ENCODE measurements around the gene MAP2K2. TPM values are rescaled to one million over a fixed set of nuclear protein-coding genes. Genes with fewer than 3 reads are reported as not detected.

The MAP2K2 gene
- total RNA-seq, 4 donors from 2014 or later = 136 to 199 (median 195) TPM

- intact Hi-C loops (cut with DNase I; ENCODE audit: low total_unique reads) (no loop called here), in situ Hi-C loops (cut with MboI; ENCODE audit: low pct_ligation_motif_present in 1 of 4, low pct_unique_long_range_greater_than_20kb in 1 of 4, low sequenced_read_pairs in 3 of 4) (no loop called here)
- Histone ChIP-seq H3K27me3 (no peaks in the 10 kb centered on the region), H3K4me1 (peaks cover 18 to 29% (median 27%) of the 10 kb centered on the region in 4 donors), H3K9me3 (no peaks in the 10 kb centered on the region), H3K36me3 (peaks cover 0 to 16% (median 7%) of the 10 kb centered on the region in 4 donors), H3K4me3 (no peak overlapping the region), H3K27ac (no peak overlapping the region)
- DNase-seq = no peak
- WGBS, 2 donors (ENCODE audit: low coverage in 1 of 2) = 87 to 91% methylated on average over 3 to 13 of the region's 13 CpGs
- no peak for TF ChIP-seq CTCF (IDR thresholded peaks at IDR 0.05)
- TF ChIP-seq POLR2A (IDR thresholded peaks at IDR 0.05) = no peak
- TF ChIP-seq EP300 (IDR thresholded peaks at IDR 0.05; ENCODE audit: low read depth) = no peak
- TF ChIP-seq POLR2AphosphoS5 (IDR thresholded peaks at IDR 0.05) = no peak
These were observed 4.2 kb downstream of the MAP2K2 start for GRCh38 chr19:4119763-4120162.

- in situ Hi-C loops (cut with MboI; ENCODE audit: low pct_ligation_motif_present in 1 of 4, low pct_unique_long_range_greater_than_20kb in 1 of 4, low sequenced_read_pairs in 3 of 4) = no loop called here
- Histone ChIP-seq H3K27ac (peak overlapping the region in 1 of 4 donors; percentile 63), H3K27me3 (no peaks in the 10 kb centered on the region), H3K4me1 (peaks cover 0 to 2% (median 1%) of the 10 kb centered on the region in 4 donors), H3K9me3 (no peaks in the 10 kb centered on the region), H3K4me3 (no peak overlapping the region), H3K36me3 (peaks cover 0 to 23% (median 8%) of the 10 kb centered on the region in 4 donors)
- no peak for DNase-seq
- 83% methylated on average over 13 of the region's 13 CpGs; no CpG with 5 or more reads in 1 of the 2 donors for whole genome bisulfite sequencing, 2 donors (ENCODE audit: low coverage in 1 of 2)
- intact Hi-C loops (cut with DNase I; ENCODE audit: low total_unique reads) = no loop called here
- TF ChIP-seq EP300 (IDR thresholded peaks at IDR 0.05; ENCODE audit: low read depth) = no peak
- TF ChIP-seq CTCF (IDR thresholded peaks at IDR 0.05) = no peak
- TF ChIP-seq POLR2A (IDR thresholded peaks at IDR 0.05) = no peak
- TF ChIP-seq POLR2AphosphoS5 (IDR thresholded peaks at IDR 0.05) = no peak
These were observed 8.0 kb downstream of the MAP2K2 start for GRCh38 chr19:4115818-4116385.

- no peak overlapping the region for H3K4me3 ChIP-seq
- intact Hi-C loops (cut with DNase I; ENCODE audit: low total_unique reads) (no loop called here), in situ Hi-C loops (cut with MboI; ENCODE audit: low pct_ligation_motif_present in 1 of 4, low pct_unique_long_range_greater_than_20kb in 1 of 4, low sequenced_read_pairs in 3 of 4) (no loop called here)
- H3K36me3 ChIP-seq = peaks cover 0 to 28% (median 9%) of the 10 kb centered on the region in 4 donors
- TF ChIP-seq EP300 (IDR thresholded peaks at IDR 0.05; ENCODE audit: low read depth) (no peak), CTCF (IDR thresholded peaks at IDR 0.05) (no peak), POLR2AphosphoS5 (IDR thresholded peaks at IDR 0.05) (no peak)
- H3K4me1 ChIP-seq = peaks cover 0 to 2% (median 0%) of the 10 kb centered on the region in 4 donors
- WGBS, 2 donors (ENCODE audit: low coverage in 1 of 2) = 49 to 82% methylated on average over 7 to 26 of the region's 27 CpGs
- DNase-seq = peak; percentile 65
- H3K27me3 ChIP-seq = no peaks in the 10 kb centered on the region
- H3K27ac ChIP-seq = peak overlapping the region in 2 of 4 donors; percentile 6 to 63
- no peaks in the 10 kb centered on the region for H3K9me3 ChIP-seq
These were observed 8.7 kb downstream of the MAP2K2 start for GRCh38 chr19:4115050-4115817.

- H3K9me3 ChIP-seq = no peaks in the 10 kb centered on the region
- TF ChIP-seq POLR2AphosphoS5 (IDR thresholded peaks at IDR 0.05) = no peak
- TF ChIP-seq EP300 (IDR thresholded peaks at IDR 0.05; ENCODE audit: low read depth) = no peak
- no peak for TF ChIP-seq POLR2A (IDR thresholded peaks at IDR 0.05)
- TF ChIP-seq CTCF (IDR thresholded peaks at IDR 0.05) = no peak
- in situ Hi-C loops (cut with MboI; ENCODE audit: low pct_ligation_motif_present in 1 of 4, low pct_unique_long_range_greater_than_20kb in 1 of 4, low sequenced_read_pairs in 3 of 4) (no loop called here), intact Hi-C loops (cut with DNase I; ENCODE audit: low total_unique reads) (no loop called here)
- H3K36me3 ChIP-seq = peaks cover 0 to 39% (median 11%) of the 10 kb centered on the region in 4 donors
- no peak overlapping the region for H3K4me3 ChIP-seq
- H3K27me3 ChIP-seq = no peaks in the 10 kb centered on the region
- peak overlapping the region in 1 of 4 donors; percentile 41 for H3K27ac ChIP-seq
- peaks cover 0 to 4% (median 1%) of the 10 kb centered on the region in 4 donors for H3K4me1 ChIP-seq
- no peak for DNase-seq
- 90% methylated on average over 19 of the region's 19 CpGs; no CpG with 5 or more reads in 1 of the 2 donors for WGBS, 2 donors (ENCODE audit: low coverage in 1 of 2)
These were observed 9.7 kb downstream of the MAP2K2 start for GRCh38 chr19:4114181-4114580.
